ENCODE data around the gene PLBD2. TPM values are rescaled to one million over a fixed set of nuclear protein-coding genes. Genes with fewer than 3 reads are reported as not detected.

PLBD2 gene
- total and polyA plus RNA-seq, 9 of the 15 experiments (the other 6 are each of a cell fraction or from before 2014, with no cell fraction given), result 2.4 to 37.4 (median 6.0) TPM

DNA sequence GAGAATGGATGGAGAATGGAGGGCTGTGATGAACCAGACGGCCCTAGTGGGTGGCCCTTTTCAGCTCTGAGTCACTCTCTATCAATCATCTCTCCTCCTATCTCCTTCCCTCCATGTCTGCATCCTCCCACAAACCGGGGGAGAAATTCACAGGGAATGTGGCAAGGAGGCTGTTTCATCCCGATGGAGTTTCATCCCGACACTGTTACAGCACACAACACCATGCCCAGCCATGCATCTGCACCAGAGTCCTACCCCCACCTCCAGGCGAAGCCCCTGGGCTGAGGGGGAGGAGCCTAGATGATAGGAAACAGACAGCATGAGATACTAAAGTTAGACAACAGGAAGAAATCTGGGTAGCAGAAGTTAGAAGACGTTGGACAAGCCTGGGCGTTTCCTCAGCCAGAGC is 44.3 kb upstream of the PLBD2 start (continued):
- TF ChIP-seq, protein P1, sequence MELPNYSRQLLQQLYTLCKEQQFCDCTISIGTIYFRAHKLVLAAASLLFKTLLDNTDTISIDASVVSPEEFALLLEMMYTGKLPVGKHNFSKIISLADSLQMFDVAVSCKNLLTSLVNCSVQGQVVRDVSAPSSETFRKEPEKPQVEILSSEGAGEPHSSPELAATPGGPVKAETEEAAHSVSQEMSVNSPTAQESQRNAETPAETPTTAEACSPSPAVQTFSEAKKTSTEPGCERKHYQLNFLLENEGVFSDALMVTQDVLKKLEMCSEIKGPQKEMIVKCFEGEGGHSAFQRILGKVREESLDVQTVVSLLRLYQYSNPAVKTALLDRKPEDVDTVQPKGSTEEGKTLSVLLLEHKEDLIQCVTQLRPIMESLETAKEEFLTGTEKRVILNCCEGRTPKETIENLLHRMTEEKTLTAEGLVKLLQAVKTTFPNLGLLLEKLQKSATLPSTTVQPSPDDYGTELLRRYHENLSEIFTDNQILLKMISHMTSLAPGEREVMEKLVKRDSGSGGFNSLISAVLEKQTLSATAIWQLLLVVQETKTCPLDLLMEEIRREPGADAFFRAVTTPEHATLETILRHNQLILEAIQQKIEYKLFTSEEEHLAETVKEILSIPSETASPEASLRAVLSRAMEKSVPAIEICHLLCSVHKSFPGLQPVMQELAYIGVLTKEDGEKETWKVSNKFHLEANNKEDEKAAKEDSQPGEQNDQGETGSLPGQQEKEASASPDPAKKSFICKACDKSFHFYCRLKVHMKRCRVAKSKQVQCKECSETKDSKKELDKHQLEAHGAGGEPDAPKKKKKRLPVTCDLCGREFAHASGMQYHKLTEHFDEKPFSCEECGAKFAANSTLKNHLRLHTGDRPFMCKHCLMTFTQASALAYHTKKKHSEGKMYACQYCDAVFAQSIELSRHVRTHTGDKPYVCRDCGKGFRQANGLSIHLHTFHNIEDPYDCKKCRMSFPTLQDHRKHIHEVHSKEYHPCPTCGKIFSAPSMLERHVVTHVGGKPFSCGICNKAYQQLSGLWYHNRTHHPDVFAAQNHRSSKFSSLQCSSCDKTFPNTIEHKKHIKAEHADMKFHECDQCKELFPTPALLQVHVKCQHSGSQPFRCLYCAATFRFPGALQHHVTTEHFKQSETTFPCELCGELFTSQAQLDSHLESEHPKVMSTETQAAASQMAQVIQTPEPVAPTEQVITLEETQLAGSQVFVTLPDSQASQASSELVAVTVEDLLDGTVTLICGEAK (IDR thresholded peaks at IDR 0.05), result no peak
- TF ChIP-seq, protein P1 (CRISPR knock-in tag; IDR thresholded peaks at IDR 0.05), result no peak
- TF ChIP-seq, protein P2, sequence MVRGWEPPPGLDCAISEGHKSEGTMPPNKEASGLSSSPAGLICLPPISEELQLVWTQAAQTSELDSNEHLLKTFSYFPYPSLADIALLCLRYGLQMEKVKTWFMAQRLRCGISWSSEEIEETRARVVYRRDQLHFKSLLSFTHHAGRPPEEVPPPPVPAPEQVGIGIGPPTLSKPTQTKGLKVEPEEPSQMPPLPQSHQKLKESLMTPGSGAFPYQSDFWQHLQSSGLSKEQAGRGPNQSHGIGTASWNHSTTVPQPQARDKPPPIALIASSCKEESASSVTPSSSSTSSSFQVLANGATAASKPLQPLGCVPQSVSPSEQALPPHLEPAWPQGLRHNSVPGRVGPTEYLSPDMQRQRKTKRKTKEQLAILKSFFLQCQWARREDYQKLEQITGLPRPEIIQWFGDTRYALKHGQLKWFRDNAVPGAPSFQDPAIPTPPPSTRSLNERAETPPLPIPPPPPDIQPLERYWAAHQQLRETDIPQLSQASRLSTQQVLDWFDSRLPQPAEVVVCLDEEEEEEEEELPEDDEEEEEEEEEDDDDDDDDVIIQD (CRISPR knock-in tag; IDR thresholded peaks at IDR 0.05), result no peak
- TF ChIP-seq, protein P3, sequence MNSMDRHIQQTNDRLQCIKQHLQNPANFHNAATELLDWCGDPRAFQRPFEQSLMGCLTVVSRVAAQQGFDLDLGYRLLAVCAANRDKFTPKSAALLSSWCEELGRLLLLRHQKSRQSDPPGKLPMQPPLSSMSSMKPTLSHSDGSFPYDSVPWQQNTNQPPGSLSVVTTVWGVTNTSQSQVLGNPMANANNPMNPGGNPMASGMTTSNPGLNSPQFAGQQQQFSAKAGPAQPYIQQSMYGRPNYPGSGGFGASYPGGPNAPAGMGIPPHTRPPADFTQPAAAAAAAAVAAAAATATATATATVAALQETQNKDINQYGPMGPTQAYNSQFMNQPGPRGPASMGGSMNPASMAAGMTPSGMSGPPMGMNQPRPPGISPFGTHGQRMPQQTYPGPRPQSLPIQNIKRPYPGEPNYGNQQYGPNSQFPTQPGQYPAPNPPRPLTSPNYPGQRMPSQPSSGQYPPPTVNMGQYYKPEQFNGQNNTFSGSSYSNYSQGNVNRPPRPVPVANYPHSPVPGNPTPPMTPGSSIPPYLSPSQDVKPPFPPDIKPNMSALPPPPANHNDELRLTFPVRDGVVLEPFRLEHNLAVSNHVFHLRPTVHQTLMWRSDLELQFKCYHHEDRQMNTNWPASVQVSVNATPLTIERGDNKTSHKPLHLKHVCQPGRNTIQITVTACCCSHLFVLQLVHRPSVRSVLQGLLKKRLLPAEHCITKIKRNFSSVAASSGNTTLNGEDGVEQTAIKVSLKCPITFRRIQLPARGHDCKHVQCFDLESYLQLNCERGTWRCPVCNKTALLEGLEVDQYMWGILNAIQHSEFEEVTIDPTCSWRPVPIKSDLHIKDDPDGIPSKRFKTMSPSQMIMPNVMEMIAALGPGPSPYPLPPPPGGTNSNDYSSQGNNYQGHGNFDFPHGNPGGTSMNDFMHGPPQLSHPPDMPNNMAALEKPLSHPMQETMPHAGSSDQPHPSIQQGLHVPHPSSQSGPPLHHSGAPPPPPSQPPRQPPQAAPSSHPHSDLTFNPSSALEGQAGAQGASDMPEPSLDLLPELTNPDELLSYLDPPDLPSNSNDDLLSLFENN (IDR thresholded peaks at IDR 0.05; ENCODE audit: low read depth in 2 of 2, low read length in 2 of 2), result no peak

Measured in K562 (cell line).